SK-N-SH treated with all-trans-retinoic acid at 6 μM for 48 hours (cell line): ENCODE results near the gene SLC13A3.

Experiments used
- ATAC-seq: fragments of 200-7000 bp; cut with Tn5 transposase; 3 replicates; pipeline ENCODE4 v1.9.1; 2020; ENCODE audit warnings: mild to moderate bottlenecking, moderate library complexity
- ARNTL ChIP-seq: fragments of 450-650 bp; formaldehyde crosslinking; IDR thresholded peaks from 2 replicates; pipeline ENCODE4 v1.5.0; 2020; ENCODE audit warnings: low read depth, mild to moderate bottlenecking, moderate library complexity, borderline replicate concordance
- BACH2 ChIP-seq: fragments of 250-450 bp; sonication (Bioruptor Pico); IDR thresholded peaks from 2 replicates; pipeline ENCODE4 v1.9.0; 2021; ENCODE audit warnings: mild to moderate bottlenecking, borderline replicate concordance
- CREB5 ChIP-seq: fragments of 250-450 bp; sonication (Bioruptor Pico); IDR thresholded peaks from 2 replicates; pipeline ENCODE4 v1.5.1; 2020; ENCODE audit warnings: low read depth, mild to moderate bottlenecking, moderate library complexity
- ESRRG ChIP-seq: fragments of 250-450 bp; sonication (Bioruptor Pico); IDR thresholded peaks from 2 replicates; pipeline ENCODE4 v1.6.1; 2021; ENCODE audit warnings: mild to moderate bottlenecking
- GLIS3 ChIP-seq: fragments of 250-450 bp; sonication (Bioruptor Pico); IDR thresholded peaks from 2 replicates; pipeline ENCODE4 v1.5.0; 2020; ENCODE audit warnings: mild to moderate bottlenecking, moderate library complexity
- ISL1 ChIP-seq: fragments of 250-450 bp; sonication (Bioruptor Pico); IDR thresholded peaks from 2 replicates; pipeline ENCODE4 v2.1.2; 2022; ENCODE audit warnings: mild to moderate bottlenecking, moderate library complexity
- OSR1 ChIP-seq: fragments of 250-450 bp; sonication (Bioruptor Pico); IDR thresholded peaks from 2 replicates; pipeline ENCODE4 v1.8.0; 2022; ENCODE audit warnings: moderate library complexity, mild to moderate bottlenecking, inconsistent platforms
- PATZ1 ChIP-seq: fragments of 250-450 bp; sonication (Bioruptor Pico); IDR thresholded peaks from 2 replicates; pipeline ENCODE4 v1.8.0; 2020; ENCODE audit warnings: mild to moderate bottlenecking, moderate library complexity, borderline replicate concordance
- PPARA ChIP-seq: fragments of 250-450 bp; sonication (Bioruptor Pico); IDR thresholded peaks from 2 replicates; pipeline ENCODE4 v1.5.0; 2020; ENCODE audit warnings: mild to moderate bottlenecking, borderline replicate concordance
- RARB ChIP-seq: fragments of 250-450 bp; sonication (Bioruptor Pico); IDR thresholded peaks from 2 replicates; pipeline ENCODE4 v1.8.0; 2021; ENCODE audit warnings: mild to moderate bottlenecking, moderate library complexity
- SNAI2 ChIP-seq: fragments of 250-450 bp; sonication (Bioruptor Pico); IDR thresholded peaks from 2 replicates; pipeline ENCODE4 v1.5.0; 2020; ENCODE audit warnings: mild to moderate bottlenecking, moderate library complexity
- TCF4 ChIP-seq: fragments of 250-450 bp; sonication (Bioruptor Pico); IDR thresholded peaks from 2 replicates; pipeline ENCODE4 v1.8.0; 2021; ENCODE audit warnings: mild to moderate bottlenecking, moderate library complexity, borderline replicate concordance
- TSHZ2 ChIP-seq: fragments of 250-450 bp; sonication (Bioruptor Pico); IDR thresholded peaks from 2 replicates; pipeline ENCODE4 v1.5.0; 2020; ENCODE audit warnings: mild to moderate bottlenecking, moderate library complexity
- ZC3H10 ChIP-seq: fragments of 250-450 bp; sonication (Bioruptor Pico); IDR thresholded peaks from 2 replicates; pipeline ENCODE4 v1.5.1; 2021; ENCODE audit warnings: mild to moderate bottlenecking, moderate library complexity
- ZFP30 ChIP-seq: fragments of 450-650 bp; formaldehyde crosslinking; IDR thresholded peaks from 2 replicates; pipeline ENCODE4 v1.5.0; 2022; ENCODE audit warnings: mild to moderate bottlenecking, moderate library complexity
- ZNF565 ChIP-seq: fragments of 450-650 bp; formaldehyde crosslinking; conservative IDR thresholded peaks from 2 replicates; pipeline ENCODE4 v1.5.0; 2020; ENCODE audit warnings: low read depth, mild to moderate bottlenecking, moderate library complexity
- ZNF70 ChIP-seq: fragments of 450-650 bp; formaldehyde crosslinking; IDR thresholded peaks from 2 replicates; pipeline ENCODE4 v1.5.0; 2020; ENCODE audit warnings: mild to moderate bottlenecking, moderate library complexity
- ZNF8 ChIP-seq: fragments of 450-650 bp; formaldehyde crosslinking; IDR thresholded peaks from 2 replicates; pipeline ENCODE4 v1.5.0; 2020; ENCODE audit warnings: mild to moderate bottlenecking, moderate library complexity
- TF ChIP-seq, protein P1 (sequence below): fragments of 250-450 bp; sonication (Bioruptor Pico); IDR thresholded peaks from 2 replicates; pipeline ENCODE4 v1.8.0; 2021; ENCODE audit warnings: low read depth, mild to moderate bottlenecking, moderate library complexity, borderline replicate concordance
- TF ChIP-seq, protein P2 (sequence below): fragments of 250-450 bp; sonication (Bioruptor Pico); IDR thresholded peaks from 2 replicates; pipeline ENCODE4 v1.5.1; 2021; ENCODE audit warnings: mild to moderate bottlenecking, moderate library complexity

Gene SLC13A3

DNA sequence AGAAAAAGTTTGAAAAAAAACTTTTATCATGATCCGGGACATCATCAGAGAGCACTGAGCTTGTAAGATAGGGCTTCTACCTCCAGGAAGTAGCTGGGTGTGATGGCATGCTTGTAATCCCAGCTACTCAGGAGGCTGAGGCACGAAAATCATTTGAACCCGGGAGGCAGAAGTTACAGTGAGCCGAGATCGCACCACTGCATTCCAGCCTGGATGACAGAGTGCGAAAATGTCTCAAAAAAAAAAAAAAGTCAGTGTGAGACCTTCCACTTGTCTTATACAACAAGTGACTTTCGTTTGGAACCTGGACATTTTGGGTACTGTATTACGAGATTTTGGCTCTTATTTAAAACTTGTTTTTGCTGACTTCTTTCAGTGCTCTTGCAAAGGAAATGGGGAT, 5.9 kb upstream of the SLC13A3 start (continued):
- TF ChIP-seq TSHZ2 (CRISPR knock-in tag) (no peak), PATZ1 (CRISPR knock-in tag) (no peak), BACH2 (CRISPR knock-in tag) (no peak), ZNF8 (no peak), RARB (CRISPR knock-in tag) (no peak), CREB5 (no peak)
- TF ChIP-seq, protein P1, sequence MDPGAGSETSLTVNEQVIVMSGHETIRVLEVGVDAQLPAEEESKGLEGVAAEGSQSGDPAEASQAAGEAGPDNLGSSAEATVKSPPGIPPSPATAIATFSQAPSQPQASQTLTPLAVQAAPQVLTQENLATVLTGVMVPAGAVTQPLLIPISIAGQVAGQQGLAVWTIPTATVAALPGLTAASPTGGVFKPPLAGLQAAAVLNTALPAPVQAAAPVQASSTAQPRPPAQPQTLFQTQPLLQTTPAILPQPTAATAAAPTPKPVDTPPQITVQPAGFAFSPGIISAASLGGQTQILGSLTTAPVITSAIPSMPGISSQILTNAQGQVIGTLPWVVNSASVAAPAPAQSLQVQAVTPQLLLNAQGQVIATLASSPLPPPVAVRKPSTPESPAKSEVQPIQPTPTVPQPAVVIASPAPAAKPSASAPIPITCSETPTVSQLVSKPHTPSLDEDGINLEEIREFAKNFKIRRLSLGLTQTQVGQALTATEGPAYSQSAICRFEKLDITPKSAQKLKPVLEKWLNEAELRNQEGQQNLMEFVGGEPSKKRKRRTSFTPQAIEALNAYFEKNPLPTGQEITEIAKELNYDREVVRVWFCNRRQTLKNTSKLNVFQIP, result no peak

- no peak for ATAC-seq
- no peak for TF ChIP-seq CREB5
- TF ChIP-seq ZC3H10 (CRISPR knock-in tag), result no peak
- TF ChIP-seq ZNF8, result no peak
- TF ChIP-seq SNAI2, result no peak
- no peak for TF ChIP-seq ESRRG (CRISPR knock-in tag)
- TF ChIP-seq, all 23 proteins: peak for 0
These were observed 1.4 kb upstream of the SLC13A3 start for GRCh38 chr20:46652699-46653098.

GRCh38 chr20:46650575-46651090, 626 bp downstream of the SLC13A3 start:
- no peak for ATAC-seq
- no peak for TF ChIP-seq ESRRG (CRISPR knock-in tag)
- TF ChIP-seq ZNF70 (CRISPR knock-in tag), result no peak
- TF ChIP-seq ZNF565 (CRISPR knock-in tag), result no peak
- TF ChIP-seq, protein P2, sequence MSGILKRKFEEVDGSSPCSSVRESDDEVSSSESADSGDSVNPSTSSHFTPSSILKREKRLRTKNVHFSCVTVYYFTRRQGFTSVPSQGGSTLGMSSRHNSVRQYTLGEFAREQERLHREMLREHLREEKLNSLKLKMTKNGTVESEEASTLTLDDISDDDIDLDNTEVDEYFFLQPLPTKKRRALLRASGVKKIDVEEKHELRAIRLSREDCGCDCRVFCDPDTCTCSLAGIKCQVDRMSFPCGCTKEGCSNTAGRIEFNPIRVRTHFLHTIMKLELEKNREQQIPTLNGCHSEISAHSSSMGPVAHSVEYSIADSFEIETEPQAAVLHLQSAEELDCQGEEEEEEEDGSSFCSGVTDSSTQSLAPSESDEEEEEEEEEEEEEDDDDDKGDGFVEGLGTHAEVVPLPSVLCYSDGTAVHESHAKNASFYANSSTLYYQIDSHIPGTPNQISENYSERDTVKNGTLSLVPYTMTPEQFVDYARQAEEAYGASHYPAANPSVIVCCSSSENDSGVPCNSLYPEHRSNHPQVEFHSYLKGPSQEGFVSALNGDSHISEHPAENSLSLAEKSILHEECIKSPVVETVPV (CRISPR knock-in tag), result no peak
- no peak for TF ChIP-seq TSHZ2 (CRISPR knock-in tag)
- no peak for TF ChIP-seq GLIS3 (CRISPR knock-in tag)
- no peak for TF ChIP-seq ISL1 (CRISPR knock-in tag)
- TF ChIP-seq ZFP30 (CRISPR knock-in tag), result no peak
- TF ChIP-seq, protein P1, result no peak
- no peak for TF ChIP-seq SNAI2
- TF ChIP-seq OSR1 (CRISPR knock-in tag), result no peak
- TF ChIP-seq PPARA (CRISPR knock-in tag), result no peak
- TF ChIP-seq ARNTL (CRISPR knock-in tag), result no peak
- no peak for TF ChIP-seq ZNF8
- TF ChIP-seq CREB5, result no peak
- TF ChIP-seq TCF4 (CRISPR knock-in tag), result no peak
- TF ChIP-seq ZC3H10 (CRISPR knock-in tag), result no peak
